ENCODE measurements around the gene SPTBN1. TPM values are rescaled to one million over a fixed set of nuclear protein-coding genes. Genes with fewer than 3 reads are reported as not detected.
A peak's percentile ranks its signal among the peaks of the same experiment; 100 is the strongest.

Gene SPTBN1
- total and polyA plus RNA-seq, 3 experiments from 2014 or later: 38.4 to 49.2 (median 38.5) TPM

DNA sequence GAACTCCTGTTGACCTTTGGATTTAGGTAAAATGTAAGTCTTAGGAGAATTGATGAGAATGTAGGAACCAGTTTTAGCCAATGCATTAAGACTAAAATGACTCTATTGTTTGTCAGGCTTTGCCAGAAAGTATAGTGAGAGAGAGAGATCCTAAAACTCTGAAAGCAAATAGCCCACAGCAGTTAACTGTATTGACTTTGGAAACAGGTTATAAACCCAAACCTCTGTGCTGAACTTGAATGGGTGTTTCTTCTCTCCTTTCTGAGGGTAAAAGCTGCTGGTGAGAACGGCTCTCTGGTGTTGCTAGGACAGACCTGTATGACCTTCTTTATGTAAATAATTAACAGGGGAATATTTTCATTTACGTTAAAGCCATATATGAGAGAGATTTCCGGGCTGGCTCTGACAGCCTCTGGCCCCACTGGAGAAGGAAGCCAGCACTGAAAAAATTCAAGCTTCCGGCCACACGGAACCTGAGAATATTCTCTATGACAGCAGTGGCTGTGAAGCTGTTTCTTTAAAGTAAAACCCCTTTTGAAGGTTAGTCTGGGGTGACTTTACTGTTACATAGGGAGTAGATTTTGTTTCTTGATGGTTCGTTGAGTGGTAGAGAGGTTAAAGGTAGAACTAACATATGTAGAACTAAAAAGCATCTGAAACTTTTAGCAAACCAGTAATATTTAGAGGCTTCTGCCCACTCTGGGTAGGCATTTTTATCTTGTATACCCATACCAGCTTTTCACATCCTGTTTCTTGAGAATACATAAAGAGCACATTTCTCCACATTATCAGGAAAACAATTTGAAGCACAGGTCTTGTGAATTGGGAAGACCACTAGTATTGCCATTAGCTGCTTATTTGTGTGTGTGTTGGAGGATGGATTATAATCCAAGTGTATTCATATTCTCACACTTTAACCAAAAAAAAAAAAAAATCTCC, 123.8 kb downstream of the SPTBN1 start:
- Mint-ChIP-seq H3K4me3 (peak overlapping the region; percentile 45 to 78 (median 71)), H3K27me3 (no peaks in the 10 kb centered on the region), H3K4me1 (peaks cover 88 to 98% (median 98%) of the 10 kb centered on the region in 3 donors), H3K9me3 (peaks cover 0 to 2% (median 0%) of the 10 kb centered on the region in 5 donors), H3K36me3 (peaks cover 0 to 7% (median 5%) of the 10 kb centered on the region in 3 donors), H3K27ac (peak overlapping the region; percentile 75 to 98 (median 92))
- peaks cover 95% of the 10 kb centered on the region for H3K4me1 ChIP-seq (ENCODE audit: insufficient read depth, low read length)
- H3K9me3 ChIP-seq (ENCODE audit: low read length): no peaks in the 10 kb centered on the region
- no peaks in the 10 kb centered on the region for H3K27me3 ChIP-seq (ENCODE audit: insufficient read depth, low read length, poor library complexity, severe bottlenecking)
- DNase-seq: peak in 4 of 5 donors; percentile 51 to 82 (median 68)
- no peaks in the 10 kb centered on the region for H3K36me3 ChIP-seq (ENCODE audit: insufficient read depth, low read length)
- CTCF ChIA-PET: interaction anchor here (0.9 to 3.3 kb wide), 7 partner anchors 9 to 26 kb away, joined by 3 to 28 read pairs (median 3); no protein-coding TSS in a partner anchor
- peak overlapping the region; percentile 35 for H3K4me3 ChIP-seq (ENCODE audit: low read length)
- peak overlapping the region; percentile 49 for H3K27ac ChIP-seq (ENCODE audit: low read depth, low read length)
- POLR2A ChIA-PET: interaction anchor here (1.2 to 1.9 kb wide), 4 partner anchors 7 to 22 kb away, joined by 4 to 7 read pairs (median 5); no protein-coding TSS in a partner anchor

DNA sequence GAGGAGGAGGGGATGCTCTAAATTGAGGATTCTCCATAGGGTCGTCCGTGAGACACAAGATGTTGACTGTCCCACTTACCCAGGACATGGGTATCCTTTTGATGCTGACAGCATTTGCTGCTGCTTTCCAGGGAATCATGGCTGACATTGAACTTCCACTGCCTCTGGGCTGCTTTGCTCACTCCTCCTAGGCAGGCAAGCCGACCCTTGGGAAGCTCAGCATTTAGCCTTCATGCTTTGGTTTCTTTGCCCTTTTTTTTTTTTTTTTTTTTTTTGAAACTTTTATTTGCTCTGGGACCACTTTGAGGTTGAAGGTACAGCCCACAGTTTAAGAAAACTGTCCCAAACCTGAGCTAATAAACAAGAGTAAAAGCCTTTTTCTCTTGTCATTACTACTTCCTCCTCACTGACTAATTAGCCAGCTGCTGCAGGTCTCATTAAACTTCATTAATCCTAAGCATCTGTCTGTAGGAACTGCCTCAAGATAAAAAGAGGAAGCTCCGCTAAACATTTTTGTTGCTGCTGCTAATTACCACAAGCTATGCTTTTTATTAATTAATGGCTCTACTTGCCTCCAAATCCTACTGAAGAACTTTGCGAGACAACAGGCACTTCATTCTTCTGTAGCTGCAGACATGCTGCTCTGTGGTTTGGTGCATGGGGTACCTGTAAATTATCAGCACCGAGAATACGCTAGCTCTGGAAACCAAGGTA, 125.4 kb downstream of the SPTBN1 start:
- peaks cover 95% of the 10 kb centered on the region for H3K4me1 ChIP-seq (ENCODE audit: insufficient read depth, low read length)
- H3K9me3 ChIP-seq (ENCODE audit: low read length): no peaks in the 10 kb centered on the region
- Mint-ChIP-seq H3K36me3 (peaks cover 0 to 5% (median 3%) of the 10 kb centered on the region in 3 donors), H3K27me3 (no peaks in the 10 kb centered on the region), H3K4me3 (peak overlapping the region; percentile 47 to 80 (median 69)), H3K9me3 (no peaks in the 10 kb centered on the region), H3K27ac (peak overlapping the region; percentile 75 to 98 (median 90)), H3K4me1 (peaks cover 88 to 98% (median 98%) of the 10 kb centered on the region in 3 donors)
- ChIA-PET CTCF (interaction anchor here (0.8 to 3.3 kb wide), 10 partner anchors 8 to 123 kb away, joined by 3 to 28 read pairs (median 3); no protein-coding TSS in a partner anchor), POLR2A (interaction anchor here (0.6 to 1.9 kb wide), 6 partner anchors 9 to 580 kb away, joined by 3 to 6 read pairs (median 6); partner anchors contain the start of gene RTN4)
- peak overlapping the region; percentile 25 for H3K4me3 ChIP-seq (ENCODE audit: low read length)
- DNase-seq: no peak
- H3K27ac ChIP-seq (ENCODE audit: low read depth, low read length): no peak overlapping the region
- no peaks in the 10 kb centered on the region for H3K27me3 ChIP-seq (ENCODE audit: insufficient read depth, low read length, poor library complexity, severe bottlenecking)
- no peaks in the 10 kb centered on the region for H3K36me3 ChIP-seq (ENCODE audit: insufficient read depth, low read length)

DNA sequence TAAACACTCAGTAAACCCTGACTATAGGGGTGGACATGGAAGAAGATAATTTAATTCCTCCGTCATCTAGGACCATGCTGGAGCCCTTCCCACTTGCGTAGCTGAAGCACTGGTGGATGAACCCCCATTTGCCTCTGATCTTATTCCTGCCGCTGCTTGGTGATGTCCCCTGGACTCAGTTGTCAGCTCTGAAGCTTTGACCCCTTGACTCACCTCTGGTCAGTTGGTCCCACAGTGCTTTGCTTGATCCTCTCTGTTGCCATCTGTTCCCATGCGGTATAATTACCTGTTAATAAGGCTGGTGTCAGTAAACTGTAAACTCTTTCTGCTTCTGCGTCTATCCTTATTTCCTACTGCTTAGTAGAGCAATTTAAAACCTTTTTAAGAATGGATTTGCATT, 126.9 kb downstream of the SPTBN1 start:
- Histone ChIP-seq H3K4me1 (ENCODE audit: insufficient read depth, low read length) (peaks cover 95% of the 10 kb centered on the region), H3K4me3 (ENCODE audit: low read length) (no peak overlapping the region), H3K9me3 (ENCODE audit: low read length) (no peaks in the 10 kb centered on the region), H3K36me3 (ENCODE audit: insufficient read depth, low read length) (no peaks in the 10 kb centered on the region), H3K27ac (ENCODE audit: low read depth, low read length) (no peak overlapping the region), H3K27me3 (ENCODE audit: insufficient read depth, low read length, poor library complexity, severe bottlenecking) (no peaks in the 10 kb centered on the region)
- Mint-ChIP-seq H3K4me1 (peaks cover 89 to 98% (median 98%) of the 10 kb centered on the region in 3 donors), H3K27me3 (no peaks in the 10 kb centered on the region), H3K4me3 (peak overlapping the region; percentile 2 to 80 (median 37)), H3K36me3 (peaks cover 0 to 3% (median 0%) of the 10 kb centered on the region in 3 donors), H3K9me3 (no peaks in the 10 kb centered on the region), H3K27ac (peak overlapping the region; percentile 43 to 98 (median 80))
- POLR2A ChIA-PET: interaction anchor here (1.2 kb wide), 1 partner anchor 14 kb away, joined by 3 read pairs; no protein-coding TSS in a partner anchor
- CTCF ChIA-PET: no interaction called here
- DNase-seq: no peak

- H3K27ac Mint-ChIP-seq: peak overlapping the region in 7 of 8 donors; percentile 6 to 98 (median 57)
- H3K36me3 ChIP-seq (ENCODE audit: insufficient read depth, low read length): no peaks in the 10 kb centered on the region
These were observed 128.5 kb downstream of the SPTBN1 start for GRCh38 chr2:54584598-54584997.

DNA sequence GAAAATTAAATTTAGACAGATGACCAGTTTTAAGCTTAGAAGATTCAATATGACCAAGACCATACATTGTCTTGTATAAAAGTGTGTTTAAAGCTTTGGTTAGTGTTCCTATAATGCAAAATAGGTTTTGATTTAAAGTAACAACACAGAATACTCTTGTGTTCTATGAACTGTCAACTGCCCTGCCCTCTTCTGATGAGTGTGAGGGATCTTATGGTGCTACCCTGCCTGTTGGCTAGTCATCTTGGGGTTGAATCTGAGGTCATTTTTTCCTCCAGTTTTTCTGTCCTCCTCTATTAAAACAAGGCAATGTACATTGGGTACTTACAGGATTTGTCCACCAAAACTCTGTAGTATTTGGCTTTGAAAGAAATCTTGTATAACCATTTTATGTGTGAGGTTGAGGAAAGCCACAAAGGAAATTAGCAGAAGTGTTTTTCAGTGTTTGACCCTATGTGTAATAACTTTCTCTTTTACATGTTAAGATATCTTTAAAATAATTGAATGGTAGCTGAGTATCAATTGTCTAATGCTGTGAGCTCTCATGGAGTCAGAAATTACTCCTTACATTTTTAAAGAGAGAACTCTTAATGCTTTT, 129.1 kb downstream of the SPTBN1 start:
- Mint-ChIP-seq H3K4me3 (peak overlapping the region in 6 of 7 donors; percentile 23 to 69 (median 68)), H3K36me3 (peaks cover 0 to 6% (median 0%) of the 10 kb centered on the region in 3 donors), H3K4me1 (peaks cover 89 to 98% (median 98%) of the 10 kb centered on the region in 3 donors), H3K9me3 (no peaks in the 10 kb centered on the region), H3K27ac (peak overlapping the region in 7 of 8 donors; percentile 67 to 98 (median 83)), H3K27me3 (no peaks in the 10 kb centered on the region)
- ChIA-PET POLR2A (interaction anchor here (0.6 kb wide), 1 partner anchor 11 kb away, joined by 3 read pairs; no protein-coding TSS in a partner anchor), CTCF (interaction anchor here (0.9 to 1.4 kb wide), 5 partner anchors 9 to 27 kb away, joined by 3 to 6 read pairs (median 3); no protein-coding TSS in a partner anchor)
- Histone ChIP-seq H3K36me3 (ENCODE audit: insufficient read depth, low read length) (no peaks in the 10 kb centered on the region), H3K27ac (ENCODE audit: low read depth, low read length) (no peak overlapping the region), H3K9me3 (ENCODE audit: low read length) (no peaks in the 10 kb centered on the region), H3K4me1 (ENCODE audit: insufficient read depth, low read length) (peaks cover 94% of the 10 kb centered on the region), H3K27me3 (ENCODE audit: insufficient read depth, low read length, poor library complexity, severe bottlenecking) (no peaks in the 10 kb centered on the region), H3K4me3 (ENCODE audit: low read length) (peak overlapping the region; percentile 29)
- DNase-seq: no peak

More at GRCh38 chr2:54584598-54584997, 128.5 kb downstream of the SPTBN1 start:
- DNase-seq: no peak
- H3K4me1 ChIP-seq (ENCODE audit: insufficient read depth, low read length): peaks cover 95% of the 10 kb centered on the region
- ChIA-PET CTCF (interaction anchor here (0.9 to 1.4 kb wide), 5 partner anchors 9 to 26 kb away, joined by 3 to 6 read pairs (median 3); no protein-coding TSS in a partner anchor), POLR2A (no interaction called here)
- Mint-ChIP-seq H3K4me1 (peaks cover 90 to 98% (median 98%) of the 10 kb centered on the region in 3 donors), H3K27me3 (no peaks in the 10 kb centered on the region), H3K36me3 (peaks cover 0 to 6% (median 0%) of the 10 kb centered on the region in 3 donors), H3K9me3 (no peaks in the 10 kb centered on the region), H3K4me3 (peak overlapping the region in 3 of 7 donors; percentile 1 to 68 (median 51))
- H3K27me3 ChIP-seq (ENCODE audit: insufficient read depth, low read length, poor library complexity, severe bottlenecking): no peaks in the 10 kb centered on the region
- H3K27ac ChIP-seq (ENCODE audit: low read depth, low read length): no peak overlapping the region
- H3K4me3 ChIP-seq (ENCODE audit: low read length): no peak overlapping the region
- no peaks in the 10 kb centered on the region for H3K9me3 ChIP-seq (ENCODE audit: low read length)

DNA sequence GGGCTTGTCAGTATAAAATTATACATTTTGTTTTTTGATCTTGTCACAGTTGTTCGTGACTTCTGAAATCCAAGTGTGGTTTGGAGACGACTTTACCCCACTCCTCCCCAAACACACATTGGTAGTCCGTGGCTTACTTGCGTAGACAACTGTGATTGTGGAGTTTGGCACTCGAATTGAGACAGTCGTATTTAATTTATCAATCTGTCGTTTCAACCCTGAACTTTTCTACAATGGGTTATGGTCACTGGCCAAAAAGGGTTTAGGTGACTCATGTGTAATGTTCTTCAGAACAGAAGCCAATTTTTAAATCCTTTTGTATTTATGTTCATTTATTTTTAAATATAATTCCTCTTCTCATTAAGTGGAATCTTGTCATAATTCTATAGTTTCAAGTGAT, 129.9 kb downstream of the SPTBN1 start:
- Mint-ChIP-seq H3K4me3 (peak overlapping the region in 6 of 7 donors; percentile 27 to 69 (median 68)), H3K9me3 (no peaks in the 10 kb centered on the region), H3K27me3 (no peaks in the 10 kb centered on the region), H3K27ac (peak overlapping the region in 7 of 8 donors; percentile 67 to 98 (median 83)), H3K4me1 (peaks cover 94 to 100% (median 100%) of the 10 kb centered on the region in 3 donors), H3K36me3 (peaks cover 0 to 6% (median 2%) of the 10 kb centered on the region in 3 donors)
- Histone ChIP-seq H3K4me3 (ENCODE audit: low read length) (peak overlapping the region; percentile 29), H3K27me3 (ENCODE audit: insufficient read depth, low read length, poor library complexity, severe bottlenecking) (no peaks in the 10 kb centered on the region), H3K9me3 (ENCODE audit: low read length) (no peaks in the 10 kb centered on the region), H3K4me1 (ENCODE audit: insufficient read depth, low read length) (peaks cover 98% of the 10 kb centered on the region), H3K27ac (ENCODE audit: low read depth, low read length) (no peak overlapping the region), H3K36me3 (ENCODE audit: insufficient read depth, low read length) (no peaks in the 10 kb centered on the region)
- no peak for DNase-seq
- ChIA-PET CTCF (interaction anchor here (1.4 kb wide), 1 partner anchor 18 kb away, joined by 6 read pairs; no protein-coding TSS in a partner anchor), POLR2A (interaction anchor here (0.6 to 1.0 kb wide), 2 partner anchors 12 to 27 kb away, joined by 3 read pairs; no protein-coding TSS in a partner anchor)

DNA sequence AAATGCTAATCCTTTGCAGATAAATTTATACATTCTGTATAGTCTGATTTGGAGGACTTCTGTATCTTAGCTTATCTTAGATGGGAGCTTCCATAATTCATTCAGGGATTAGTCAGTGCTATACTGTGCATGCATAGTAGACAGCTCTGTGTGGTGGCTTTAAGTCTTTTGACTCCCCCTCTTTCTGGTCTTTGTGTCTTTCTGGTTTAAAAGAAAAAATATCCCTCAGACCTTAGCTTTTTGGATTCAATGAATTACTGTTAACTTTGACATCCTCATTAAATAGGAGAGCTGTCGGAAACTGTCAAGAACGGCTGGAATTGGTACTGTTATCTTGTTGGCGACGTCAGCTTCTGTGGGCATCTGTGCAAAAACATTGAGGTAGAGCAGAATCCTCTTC, 130.4 kb downstream of the SPTBN1 start:
- peaks cover 98% of the 10 kb centered on the region for H3K4me1 ChIP-seq (ENCODE audit: insufficient read depth, low read length)
- no peaks in the 10 kb centered on the region for H3K9me3 Mint-ChIP-seq
- POLR2A ChIA-PET: interaction anchor here (1.0 kb wide), 1 partner anchor 27 kb away, joined by 3 read pairs; no protein-coding TSS in a partner anchor

More for the DNA sequence above, 130.4 kb downstream of the SPTBN1 start:
- Histone ChIP-seq H3K27me3 (ENCODE audit: insufficient read depth, low read length, poor library complexity, severe bottlenecking) (no peaks in the 10 kb centered on the region), H3K27ac (ENCODE audit: low read depth, low read length) (no peak overlapping the region), H3K9me3 (ENCODE audit: low read length) (no peaks in the 10 kb centered on the region), H3K4me3 (ENCODE audit: low read length) (no peak overlapping the region), H3K36me3 (ENCODE audit: insufficient read depth, low read length) (no peaks in the 10 kb centered on the region)
- H3K4me3 Mint-ChIP-seq: no peak overlapping the region
- H3K36me3 Mint-ChIP-seq: peaks cover 0 to 6% (median 2%) of the 10 kb centered on the region in 3 donors
- H3K27ac Mint-ChIP-seq: peak overlapping the region in 5 of 8 donors; percentile 7 to 86 (median 21)
- peaks cover 94 to 100% (median 100%) of the 10 kb centered on the region in 3 donors for H3K4me1 Mint-ChIP-seq
- DNase-seq: no peak
- CTCF ChIA-PET: no interaction called here
- H3K27me3 Mint-ChIP-seq: no peaks in the 10 kb centered on the region
